ENCODE results near the gene PNLIPRP3. TPM values are rescaled to one million over a fixed set of nuclear protein-coding genes. Genes with fewer than 3 reads are reported as not detected.

PNLIPRP3 gene
- total and polyA plus RNA-seq, 12 donors: not detected

- H3K36me3 ChIP-seq: no peaks in the 10 kb centered on the region
- intact Hi-C loops (cut with DNase I): no loop called here
- H3K4me3 ChIP-seq: no peak overlapping the region
- H3K4me1 ChIP-seq: no peaks in the 10 kb centered on the region
- peaks cover 0 to 4% (median 0%) of the 10 kb centered on the region in 11 donors for H3K9me3 ChIP-seq
- WGBS, 2 donors: 63 to 87% methylated on average over 1 of the region's 1 CpG
- ATAC-seq: no peak
- peaks cover 0 to 6% (median 0%) of the 10 kb centered on the region in 7 donors for H3K27me3 ChIP-seq
- no peak for DNase-seq
- no peak overlapping the region for H3K27ac ChIP-seq
- TF ChIP-seq, protein P1, sequence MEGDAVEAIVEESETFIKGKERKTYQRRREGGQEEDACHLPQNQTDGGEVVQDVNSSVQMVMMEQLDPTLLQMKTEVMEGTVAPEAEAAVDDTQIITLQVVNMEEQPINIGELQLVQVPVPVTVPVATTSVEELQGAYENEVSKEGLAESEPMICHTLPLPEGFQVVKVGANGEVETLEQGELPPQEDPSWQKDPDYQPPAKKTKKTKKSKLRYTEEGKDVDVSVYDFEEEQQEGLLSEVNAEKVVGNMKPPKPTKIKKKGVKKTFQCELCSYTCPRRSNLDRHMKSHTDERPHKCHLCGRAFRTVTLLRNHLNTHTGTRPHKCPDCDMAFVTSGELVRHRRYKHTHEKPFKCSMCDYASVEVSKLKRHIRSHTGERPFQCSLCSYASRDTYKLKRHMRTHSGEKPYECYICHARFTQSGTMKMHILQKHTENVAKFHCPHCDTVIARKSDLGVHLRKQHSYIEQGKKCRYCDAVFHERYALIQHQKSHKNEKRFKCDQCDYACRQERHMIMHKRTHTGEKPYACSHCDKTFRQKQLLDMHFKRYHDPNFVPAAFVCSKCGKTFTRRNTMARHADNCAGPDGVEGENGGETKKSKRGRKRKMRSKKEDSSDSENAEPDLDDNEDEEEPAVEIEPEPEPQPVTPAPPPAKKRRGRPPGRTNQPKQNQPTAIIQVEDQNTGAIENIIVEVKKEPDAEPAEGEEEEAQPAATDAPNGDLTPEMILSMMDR (IDR thresholded peaks at IDR 0.05): no peak
Measured at GRCh38 chr10:116437076-116437692, 9.5 kb downstream of the PNLIPRP3 start.

- Histone ChIP-seq H3K9me3 (no peaks in the 10 kb centered on the region), H3K4me1 (no peaks in the 10 kb centered on the region), H3K36me3 (no peaks in the 10 kb centered on the region), H3K4me3 (no peak overlapping the region), H3K27me3 (peaks cover 0 to 12% (median 0%) of the 10 kb centered on the region in 7 donors), H3K27ac (no peak overlapping the region)
- DNase-seq (no peak), ATAC-seq (no peak)
- WGBS, 2 donors: 81 to 87% methylated on average over 5 of the region's 5 CpGs
- intact Hi-C loops (cut with DNase I): no loop called here
- TF ChIP-seq, protein P1 (IDR thresholded peaks at IDR 0.05): no peak
Measured at GRCh38 chr10:116440330-116441030, 12.8 kb downstream of the PNLIPRP3 start.

DNA sequence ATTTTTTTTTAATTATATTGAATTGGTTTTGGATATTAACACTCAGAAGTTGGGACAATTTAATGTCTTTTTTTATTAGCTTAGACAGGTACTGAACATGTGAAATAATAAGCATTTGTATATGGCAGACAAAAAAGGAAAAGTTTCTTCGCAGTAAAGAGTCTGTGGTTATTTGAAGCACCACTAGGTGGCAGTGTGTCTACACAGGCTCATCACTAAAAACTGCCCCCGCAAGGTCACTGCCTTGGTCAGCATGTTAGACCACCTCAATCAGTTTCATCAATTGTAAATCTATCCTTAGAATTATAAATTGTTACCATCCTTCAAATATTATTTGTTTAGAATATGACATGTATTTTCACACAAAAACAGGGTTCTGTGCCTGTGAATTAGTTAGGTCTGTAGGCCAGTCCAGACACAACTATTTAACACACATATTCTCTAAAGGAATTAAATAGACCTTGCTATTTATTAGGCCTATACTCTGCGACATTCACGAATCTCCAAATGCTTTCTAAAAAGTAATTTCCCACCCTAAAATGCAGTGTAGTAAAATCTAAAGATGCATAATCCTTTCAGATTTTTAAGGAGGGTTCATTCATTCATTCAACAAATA, 17.0 kb downstream of the PNLIPRP3 start:
- WGBS, 2 donors: 30 to 39% methylated on average over 4 of the region's 4 CpGs

GRCh38 chr10:116450861-116451260, 23.2 kb downstream of the PNLIPRP3 start:
- no peak for ATAC-seq
- Histone ChIP-seq H3K27me3 (no peaks in the 10 kb centered on the region), H3K4me1 (no peaks in the 10 kb centered on the region), H3K4me3 (no peak overlapping the region), H3K36me3 (no peaks in the 10 kb centered on the region), H3K27ac (no peak overlapping the region), H3K9me3 (peaks cover 0 to 15% (median 0%) of the 10 kb centered on the region in 11 donors)
- 57 to 73% methylated on average over 2 of the region's 2 CpGs for whole genome bisulfite sequencing, 2 donors
- no peak for DNase-seq
- TF ChIP-seq, protein P1 (IDR thresholded peaks at IDR 0.05): no peak
- intact Hi-C loops (cut with DNase I): no loop called here

More for the DNA sequence above, 17.0 kb downstream of the PNLIPRP3 start:
- intact Hi-C loops (cut with DNase I): no loop called here
- H3K36me3 ChIP-seq: no peaks in the 10 kb centered on the region
- peaks cover 0 to 4% (median 0%) of the 10 kb centered on the region in 11 donors for H3K9me3 ChIP-seq
- no peak overlapping the region for H3K4me3 ChIP-seq
- H3K27ac ChIP-seq: no peak overlapping the region
- no peak for ATAC-seq
- DNase-seq: no peak
- no peaks in the 10 kb centered on the region for H3K4me1 ChIP-seq
- H3K27me3 ChIP-seq: peaks cover 0 to 6% (median 0%) of the 10 kb centered on the region in 7 donors
- TF ChIP-seq, protein P1 (IDR thresholded peaks at IDR 0.05): peak in 8 of 9 donors; percentile 49 to 81 (median 69)

Data from heart right ventricle (tissue), 16 donors.